ENCODE measurements around the gene WWOX.
"Not testable (repeated sequence)": the region's sequence is repeated elsewhere in the genome, so short reads cannot be mapped to it uniquely, and the experiment has no call there.

DNA sequence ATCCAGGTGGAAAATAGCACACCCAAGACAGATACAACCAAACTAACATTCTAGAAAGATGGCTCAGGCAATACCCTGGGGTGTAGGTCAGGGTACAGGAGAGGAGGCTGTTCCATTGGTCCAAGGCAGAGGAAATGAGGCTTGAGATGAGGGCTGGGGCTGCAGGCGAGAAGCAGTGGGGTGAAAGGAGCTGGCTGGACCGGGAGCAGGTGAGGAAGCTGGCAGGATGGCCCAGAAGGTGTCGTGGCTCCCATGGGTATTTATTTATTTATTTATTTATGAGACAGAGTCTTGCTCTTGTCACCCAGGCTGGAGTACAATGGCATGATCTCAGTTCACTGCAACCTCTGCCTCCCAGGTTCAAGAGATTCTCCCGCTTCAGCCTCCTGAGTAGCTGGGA is 1161.4 kb downstream of the WWOX start:
- TF ChIP-seq POLR2A (IDR thresholded peaks at IDR 0.05; ENCODE audit: extremely low read depth, insufficient read length); MYC (IDR thresholded peaks at IDR 0.05; ENCODE audit: low read depth, low read length): not testable (repeated sequence)
- TF ChIP-seq, protein P1, sequence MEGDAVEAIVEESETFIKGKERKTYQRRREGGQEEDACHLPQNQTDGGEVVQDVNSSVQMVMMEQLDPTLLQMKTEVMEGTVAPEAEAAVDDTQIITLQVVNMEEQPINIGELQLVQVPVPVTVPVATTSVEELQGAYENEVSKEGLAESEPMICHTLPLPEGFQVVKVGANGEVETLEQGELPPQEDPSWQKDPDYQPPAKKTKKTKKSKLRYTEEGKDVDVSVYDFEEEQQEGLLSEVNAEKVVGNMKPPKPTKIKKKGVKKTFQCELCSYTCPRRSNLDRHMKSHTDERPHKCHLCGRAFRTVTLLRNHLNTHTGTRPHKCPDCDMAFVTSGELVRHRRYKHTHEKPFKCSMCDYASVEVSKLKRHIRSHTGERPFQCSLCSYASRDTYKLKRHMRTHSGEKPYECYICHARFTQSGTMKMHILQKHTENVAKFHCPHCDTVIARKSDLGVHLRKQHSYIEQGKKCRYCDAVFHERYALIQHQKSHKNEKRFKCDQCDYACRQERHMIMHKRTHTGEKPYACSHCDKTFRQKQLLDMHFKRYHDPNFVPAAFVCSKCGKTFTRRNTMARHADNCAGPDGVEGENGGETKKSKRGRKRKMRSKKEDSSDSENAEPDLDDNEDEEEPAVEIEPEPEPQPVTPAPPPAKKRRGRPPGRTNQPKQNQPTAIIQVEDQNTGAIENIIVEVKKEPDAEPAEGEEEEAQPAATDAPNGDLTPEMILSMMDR (IDR thresholded peaks at IDR 0.05; ENCODE audit: low read depth, low read length) = not testable (repeated sequence)

Measured in NB4 (cell line).